ENCODE measurements around the gene MGRN1. TPM values are rescaled to one million over a fixed set of nuclear protein-coding genes. Genes with fewer than 3 reads are reported as not detected.

MGRN1 gene
- total and polyA plus RNA-seq, 2 of the 13 experiments (the other 11 are each of a cell fraction or from before 2014, with no cell fraction given): 11.9 to 12.6 TPM

GRCh38 chr16:4678596-4678995 lies 54.0 kb downstream of the MGRN1 start (continued):
- no peak for TF ChIP-seq IRF9 (CRISPR knock-in tag; IDR thresholded peaks at IDR 0.05; ENCODE audit: borderline replicate concordance)
- TF ChIP-seq SALL1 (CRISPR knock-in tag; IDR thresholded peaks at IDR 0.05): no peak
- no peak for TF ChIP-seq RNF219 (CRISPR knock-in tag; IDR thresholded peaks at IDR 0.05)
- no peak for TF ChIP-seq TSC22D2 (CRISPR knock-in tag; IDR thresholded peaks at IDR 0.05; ENCODE audit: borderline replicate concordance)
- no peak for TF ChIP-seq JUNB (CRISPR knock-in tag; IDR thresholded peaks at IDR 0.05; ENCODE audit: borderline replicate concordance)
- TF ChIP-seq ZNF530 (CRISPR knock-in tag; IDR thresholded peaks at IDR 0.05; ENCODE audit: low read depth): no peak
- no peak for TF ChIP-seq ZNF691 (CRISPR knock-in tag; IDR thresholded peaks at IDR 0.05; ENCODE audit: borderline replicate concordance, low read depth)

- no peak for ATAC-seq
- POLR2A ChIA-PET: no interaction called here
- BruUV-seq (replicated peaks): no TSS peak
- no peak for TF ChIP-seq FOXA3 (CRISPR knock-in tag; IDR thresholded peaks at IDR 0.05)
- no peak for TF ChIP-seq EHMT2 (IDR thresholded peaks at IDR 0.05; ENCODE audit: borderline replicate concordance, low read depth, low read length)
- no peak for TF ChIP-seq NKX3-1 (CRISPR knock-in tag; IDR thresholded peaks at IDR 0.05)
- TF ChIP-seq PRDM15 (CRISPR knock-in tag; IDR thresholded peaks at IDR 0.05): no peak
- TF ChIP-seq HOXA9 (CRISPR knock-in tag; IDR thresholded peaks at IDR 0.05; ENCODE audit: borderline replicate concordance): no peak
These were observed 54.7 kb downstream of the MGRN1 start for GRCh38 chr16:4679156-4679849.

More at GRCh38 chr16:4679156-4679849, 54.7 kb downstream of the MGRN1 start:
- Histone ChIP-seq H3K9ac (ENCODE audit: insufficient read depth, low read depth, low read length) (no peak overlapping the region), H4K20me1 (ENCODE audit: insufficient read depth, low read length) (no peaks in the 10 kb centered on the region), H3K4me3 (replicated peaks in 1 of 3; ENCODE audit: insufficient read depth in 1 of 3, low read depth in 2 of 3, low read length in 3 of 3) (no peak overlapping the region), H3K79me2 (ENCODE audit: insufficient read depth, low read length) (peaks cover 3% of the 10 kb centered on the region), H3K27ac (ENCODE audit: extremely low read length, insufficient read depth, low read length) (peak overlapping the region; percentile 18), H3K36me3 (replicated peaks in 1 of 2; ENCODE audit: control insufficient read depth in 1 of 2, insufficient read depth in 2 of 2, low read length in 2 of 2) (peaks cover 22 to 58% of the 10 kb centered on the region in 2 experiments; a peak in 4 of 5 replicates), H2AFZ (ENCODE audit: low read length) (no peak overlapping the region), H3K4me1 (ENCODE audit: insufficient read depth, low read length) (peaks cover 40% of the 10 kb centered on the region), H3K4me2 (ENCODE audit: low read depth, low read length) (no peak overlapping the region), H3K9me3 (ENCODE audit: low read length) (no peaks in the 10 kb centered on the region), H3K27me3 (ENCODE audit: control insufficient read depth in 1 of 2, insufficient read depth in 2 of 2, low read length in 2 of 2) (no peaks in the 10 kb centered on the region)
- no peak for FAIRE-seq
- 77% methylated on average over 5 of the region's 20 CpGs for WGBS (ENCODE audit: low lambda C conversion rate)
- in situ Hi-C loops (cut with HindIII; ENCODE audit: extremely low pct_ligation_motif_present, low pct_unique_long_range_greater_than_20kb): no loop called here
- DNase-seq (ENCODE audit: low spot score): peak; percentile 18
- intact Hi-C loops (cut with micrococcal nuclease; ENCODE audit: unreplicated experiment): no loop called here
- CTCF ChIA-PET (ENCODE audit: low intra/inter-chr PET ratio, low total read pairs): no interaction called here

Measured in HepG2 (cell line).